NCI-H748 (cell line): ENCODE data around the gene XIST.
"Not testable (repeated sequence)": the region's sequence is repeated elsewhere in the genome, so short reads cannot be mapped to it uniquely, and the experiment has no call there.

Source experiments
- DNase-seq: peaks from one replicate; lab custom pipeline; 2025; ENCODE audit not compliant: unreplicated experiment; lab: John Stamatoyannopoulos, UW

Gene XIST

GRCh38 chrX:73817393-73818199 is 34.9 kb downstream of the XIST start:
- no peak for DNase-seq

GRCh38 chrX:73812256-73812655 is 40.3 kb downstream of the XIST start:
- no peak for DNase-seq

GRCh38 chrX:73804109-73804508 is 48.4 kb downstream of the XIST start:
- not testable (repeated sequence) for DNase-seq

- DNase-seq, result no peak
Observed at GRCh38 chrX:73799888-73800287, 52.6 kb downstream of the XIST start.

- not testable (repeated sequence) for DNase-seq
Observed at GRCh38 chrX:73792511-73792910, 60.0 kb downstream of the XIST start.

- DNase-seq, result no peak
Observed at GRCh38 chrX:73785493-73785892, 67.0 kb downstream of the XIST start.
